Measurements from ENCODE around the gene MED13L. TPM values are rescaled to one million over a fixed set of nuclear protein-coding genes. Genes with fewer than 3 reads are reported as not detected.

The MED13L gene
- total and polyA plus RNA-seq, 2 of the 4 experiments (the other 2 are of a cell fraction): 17.9 to 49.1 TPM

- no peak overlapping the region; the same call in 1 of the 2 replicates for H3K9ac ChIP-seq (ENCODE audit: low read depth, low read length)
- H4K91ac ChIP-seq (ENCODE audit: insufficient read depth, low read depth, low read length): no peak overlapping the region
- CTCF ChIA-PET: no interaction called here
- H3K27me3 ChIP-seq (ENCODE audit: control insufficient read depth, insufficient read depth, low read length): no peaks in the 10 kb centered on the region
- H3K4ac ChIP-seq (ENCODE audit: low read depth, low read length): peak overlapping the region; percentile 2; the same call in 1 of the 2 replicates
- no peaks in the 10 kb centered on the region for H3K36me3 ChIP-seq (ENCODE audit: control insufficient read depth, insufficient read depth, low read length)
- ATAC-seq (ENCODE audit: low read depth) (peak; percentile 71), DNase-seq (peak; percentile 85)
- peak overlapping the region; percentile 25; the same call in 1 of the 2 replicates for H3K4me3 ChIP-seq (ENCODE audit: insufficient read depth, low read depth, low read length)
- H3K18ac ChIP-seq (ENCODE audit: low read depth, low read length): peak overlapping the region; percentile 92; the same call in 1 of the 2 replicates
- H3K9me1 ChIP-seq (ENCODE audit: insufficient read depth, low read length): peaks cover 18% of the 10 kb centered on the region
- no peaks in the 10 kb centered on the region for H3K9me3 ChIP-seq (ENCODE audit: control insufficient read depth, insufficient read depth, low read length)
- H3K4me1 ChIP-seq (ENCODE audit: control insufficient read depth, insufficient read depth, low read length): peaks cover 15% of the 10 kb centered on the region
- dilution Hi-C loops (cut with HindIII; ENCODE audit: low sequenced_read_pairs, unreplicated experiment): no loop called here
- no peak overlapping the region for H2BK20ac ChIP-seq (ENCODE audit: low read depth, low read length)
- WGBS, 2 experiments (ENCODE audit: extremely low coverage in 2 of 2, insufficient read length in 1 of 2): no CpG with 5 or more reads among the region's 3 CpGs
- H4K5ac ChIP-seq (ENCODE audit: low read depth, low read length): peak overlapping the region; percentile 55; the same call in 1 of the 2 replicates
- peaks cover 24 to 68% of the 10 kb centered on the region in 2 experiments for H3K79me1 ChIP-seq (ENCODE audit: low read depth in 1 of 2, low read length in 2 of 2)
- H3K4me2 ChIP-seq (ENCODE audit: low read depth, low read length): peak overlapping the region; percentile 99
- H2BK120ac ChIP-seq (ENCODE audit: low read depth, low read length): peak overlapping the region; percentile 15
- H3K14ac ChIP-seq (replicated peaks; ENCODE audit: low read depth, low read length): 0 out of 2 replicates have a peak overlapping the region, but pooled peaks have one; percentile 3
- intact Hi-C loops (cut with micrococcal nuclease): no loop called here
- no peak overlapping the region for H4K8ac ChIP-seq (ENCODE audit: low read depth in 2 of 2, low read length in 2 of 2)
- POLR2A ChIA-PET (ENCODE audit: unreplicated experiment): no interaction called here
- H2BK15ac ChIP-seq (ENCODE audit: low read depth, low read length): no peak overlapping the region
- H2AK9ac ChIP-seq (replicated peaks; ENCODE audit: low read depth, low read length, poor library complexity): no peak overlapping the region
- 0 out of 2 replicates have a peak overlapping the region, but pooled peaks have one; percentile 61 for H3K27ac ChIP-seq (ENCODE audit: insufficient read depth, low read length)
- no peak overlapping the region for H2AFZ ChIP-seq (replicated peaks; ENCODE audit: low read length, poor library complexity)
- TF ChIP-seq SMC3 (IDR thresholded peaks at IDR 0.05; ENCODE audit: low read depth, low read length): no peak
- TF ChIP-seq FOS (IDR thresholded peaks at IDR 0.05; ENCODE audit: low read depth, low read length): 0 out of 2 replicates have a peak, but pooled peaks have one; percentile 6
- H2AK5ac ChIP-seq (ENCODE audit: low read depth, low read length): no peak overlapping the region
- peak overlapping the region; percentile 7; the same call in 1 of the 2 replicates for H3K23ac ChIP-seq (ENCODE audit: low read depth, low read length)
- no peak overlapping the region for H3K56ac ChIP-seq (ENCODE audit: extremely low read depth, insufficient read depth, low read length)
- H4K20me1 ChIP-seq (ENCODE audit: insufficient read depth, low read length): peaks cover 74% of the 10 kb centered on the region
- no TSS peak for BruUV-seq (replicated peaks)
- in situ Hi-C loops (cut with MboI; ENCODE audit: low sequenced_read_pairs): no loop called here
- H2BK5ac ChIP-seq (ENCODE audit: low read depth, low read length, poor library complexity, severe bottlenecking): peak overlapping the region; percentile 96
Observed at GRCh38 chr12:116136340-116136739, 141.2 kb downstream of the MED13L start.
